ENCODE results near the gene SIM1.

- TF ChIP-seq CTCF (IDR thresholded peaks at IDR 0.05; ENCODE audit: low read depth, low read length, missing input control), result no peak
- TF ChIP-seq GABPA (IDR thresholded peaks at IDR 0.05 in 1 of 2, conservative IDR thresholded peaks at IDR 0.05 in 1 of 2), result no peak
- TF ChIP-seq TAF1 (conservative IDR thresholded peaks at IDR 0.05), result no peak
- TF ChIP-seq MAX (IDR thresholded peaks at IDR 0.05), result no peak
- TF ChIP-seq SP1 (IDR thresholded peaks at IDR 0.05), result no peak
- no peak for TF ChIP-seq JUND (IDR thresholded peaks at IDR 0.05)
- no peak for TF ChIP-seq YY1 (IDR thresholded peaks at IDR 0.05)
- no peak for TF ChIP-seq REST (IDR thresholded peaks at IDR 0.05)
- TF ChIP-seq RAD21 (IDR thresholded peaks at IDR 0.05), result no peak
- no peak for TF ChIP-seq EGR1 (IDR thresholded peaks at IDR 0.05; ENCODE audit: low read depth in 2 of 2)
Observed at GRCh38 chr6:100453701-100454521, 10.8 kb downstream of the SIM1 start.

All from liver (tissue), 3 donors.